ENCODE measurements around the gene WDR86.

Gene WDR86

GRCh38 chr7:151390598-151391357 lies 19.1 kb downstream of the WDR86 start:
- no peak for DNase-seq (ENCODE audit: low spot score)

- DNase-seq (ENCODE audit: low spot score), result no peak
These were observed 19.9 kb downstream of the WDR86 start for GRCh38 chr7:151389768-151390597.

GRCh38 chr7:151389096-151389767 lies 20.6 kb downstream of the WDR86 start:
- DNase-seq (ENCODE audit: low spot score), result no peak

- DNase-seq (ENCODE audit: low spot score), result no peak
These were observed 21.4 kb downstream of the WDR86 start for GRCh38 chr7:151388430-151388829.

GRCh38 chr7:151388007-151388297 lies 21.9 kb downstream of the WDR86 start:
- no peak for DNase-seq (ENCODE audit: low spot score)

- DNase-seq (ENCODE audit: low spot score), result no peak
These were observed 22.5 kb downstream of the WDR86 start for GRCh38 chr7:151387161-151388006.

- no peak for DNase-seq (ENCODE audit: low spot score)
These were observed 23.3 kb downstream of the WDR86 start for GRCh38 chr7:151386301-151387160.

- no peak for DNase-seq (ENCODE audit: low spot score)
These were observed 24.1 kb downstream of the WDR86 start for GRCh38 chr7:151385626-151386300.

GRCh38 chr7:151384776-151385625 lies 24.8 kb downstream of the WDR86 start:
- DNase-seq (ENCODE audit: low spot score), result no peak

GRCh38 chr7:151384352-151384697 lies 25.5 kb downstream of the WDR86 start:
- no peak for DNase-seq (ENCODE audit: low spot score)

- no peak for DNase-seq (ENCODE audit: low spot score)
These were observed 26.0 kb downstream of the WDR86 start for GRCh38 chr7:151383638-151384351.

GRCh38 chr7:151382079-151382885 lies 27.6 kb downstream of the WDR86 start:
- no peak for DNase-seq (ENCODE audit: low spot score)

- no peak for DNase-seq (ENCODE audit: low spot score)
These were observed 28.3 kb downstream of the WDR86 start for GRCh38 chr7:151381348-151382078.

GRCh38 chr7:151381098-151381347 lies 28.8 kb downstream of the WDR86 start:
- DNase-seq (ENCODE audit: low spot score), result no peak

- DNase-seq (ENCODE audit: low spot score), result no peak
These were observed 29.4 kb downstream of the WDR86 start for GRCh38 chr7:151380199-151381097.

GRCh38 chr7:151379534-151380198 lies 30.2 kb downstream of the WDR86 start:
- DNase-seq (ENCODE audit: low spot score), result no peak

Data from AG08395 (cell line).